Measurements from ENCODE around the gene LTBP1. TPM values are rescaled to one million over a fixed set of nuclear protein-coding genes. Genes with fewer than 3 reads are reported as not detected.

Gene LTBP1
- total and polyA plus RNA-seq, 2 experiments from 2014 or later: 15.7 to 49.8 TPM

- H3K27ac ChIP-seq (ENCODE audit: low read depth): no peak overlapping the region
- DNase-seq (ENCODE audit: low spot score): no peak
- H3K36me3 Mint-ChIP-seq (ENCODE audit: low read depth): no peaks in the 10 kb centered on the region
- no peak overlapping the region for H2AFZ ChIP-seq
- no peak overlapping the region for H3K4me3 Mint-ChIP-seq
- no peaks in the 10 kb centered on the region; the same call in 1 of the 2 replicates for H4K20me1 ChIP-seq (replicated peaks; ENCODE audit: insufficient read depth)
- no peak overlapping the region for H3K4me3 ChIP-seq
- H3K4me1 ChIP-seq (ENCODE audit: insufficient read depth): no peaks in the 10 kb centered on the region
- no peaks in the 10 kb centered on the region for H3K9me3 Mint-ChIP-seq
- H3K27me3 Mint-ChIP-seq (ENCODE audit: insufficient read depth, low read depth, poor library complexity): peaks cover 5% of the 10 kb centered on the region
- ATAC-seq: no peak
- no peak overlapping the region for H3K4me2 ChIP-seq
- no peaks in the 10 kb centered on the region for H3K36me3 ChIP-seq (ENCODE audit: insufficient read depth)
- no peak overlapping the region for H3K27ac Mint-ChIP-seq
- no peaks in the 10 kb centered on the region for H3K27me3 ChIP-seq (ENCODE audit: insufficient read depth)
- no peaks in the 10 kb centered on the region for H3K4me1 Mint-ChIP-seq
- no peaks in the 10 kb centered on the region for H3K9me2 ChIP-seq (ENCODE audit: insufficient read depth)
- no peaks in the 10 kb centered on the region for H3K79me2 ChIP-seq (replicated peaks; ENCODE audit: insufficient read depth)
- TF ChIP-seq JUNB (IDR thresholded peaks at IDR 0.05; ENCODE audit: unreplicated experiment): no peak
- no peak for TF ChIP-seq REST (IDR thresholded peaks at IDR 0.05; ENCODE audit: unreplicated experiment)
- TF ChIP-seq CTCF (conservative IDR thresholded peaks at IDR 0.05; ENCODE audit: low read depth in 2 of 2): no peak
- H3F3A ChIP-seq (replicated peaks; ENCODE audit: low read depth): no peaks in the 10 kb centered on the region
Observed at GRCh38 chr2:32954206-32954605, 7.5 kb downstream of the LTBP1 start.

GRCh38 chr2:32958821-32959220 lies 12.1 kb downstream of the LTBP1 start:
- H3K27me3 ChIP-seq (ENCODE audit: insufficient read depth): no peaks in the 10 kb centered on the region
- H3K9me3 Mint-ChIP-seq: no peaks in the 10 kb centered on the region
- H3K4me1 ChIP-seq (ENCODE audit: insufficient read depth): no peaks in the 10 kb centered on the region
- H3K27ac ChIP-seq (ENCODE audit: low read depth): no peak overlapping the region
- ATAC-seq (no peak), DNase-seq (ENCODE audit: low spot score) (no peak)
- H3K9me2 ChIP-seq (ENCODE audit: insufficient read depth): no peaks in the 10 kb centered on the region
- H3K27me3 Mint-ChIP-seq (ENCODE audit: insufficient read depth, low read depth, poor library complexity): no peaks in the 10 kb centered on the region
- no peaks in the 10 kb centered on the region for H3F3A ChIP-seq (replicated peaks; ENCODE audit: low read depth)
- H3K4me1 Mint-ChIP-seq: peaks cover 2% of the 10 kb centered on the region; the same call in 2 of the 3 replicates
- H2AFZ ChIP-seq: no peak overlapping the region
- no peak overlapping the region for H3K4me2 ChIP-seq
- H3K4me3 Mint-ChIP-seq: no peak overlapping the region
- no peak overlapping the region for H3K27ac Mint-ChIP-seq
- H3K4me3 ChIP-seq: no peak overlapping the region
- H3K79me2 ChIP-seq (replicated peaks; ENCODE audit: insufficient read depth): no peaks in the 10 kb centered on the region
- no peaks in the 10 kb centered on the region for H3K36me3 ChIP-seq (ENCODE audit: insufficient read depth)
- H3K36me3 Mint-ChIP-seq (ENCODE audit: low read depth): no peaks in the 10 kb centered on the region
- H4K20me1 ChIP-seq (replicated peaks; ENCODE audit: insufficient read depth): no peaks in the 10 kb centered on the region; the same call in 1 of the 2 replicates
- TF ChIP-seq EZH2 (IDR thresholded peaks at IDR 0.05; ENCODE audit: low read depth, unreplicated experiment): no peak
- TF ChIP-seq CREB1 (CRISPR knock-in tag; IDR thresholded peaks at IDR 0.05; ENCODE audit: low read depth): no peak
- no peak for TF ChIP-seq CTCF (conservative IDR thresholded peaks at IDR 0.05; ENCODE audit: low read depth in 2 of 2)
- TF ChIP-seq ZNF331 (CRISPR knock-in tag; IDR thresholded peaks at IDR 0.05; ENCODE audit: low read depth): no peak
- TF ChIP-seq STAT1 (IDR thresholded peaks at IDR 0.05; ENCODE audit: unreplicated experiment): no peak
- TF ChIP-seq EZH2phosphoT487 (IDR thresholded peaks at IDR 0.05; ENCODE audit: unreplicated experiment): no peak
- TF ChIP-seq ETS1 (IDR thresholded peaks at IDR 0.05): no peak
- no peak for TF ChIP-seq NANOG (IDR thresholded peaks at IDR 0.05; ENCODE audit: borderline replicate concordance)

Measured in GM23338 (cell line).